Heart left ventricle (tissue), 13 donors: ENCODE measurements around the gene ZNF26.

Source experiments
- POLR2A ChIP-seq, 2 donors: fragments of 450-650 bp; IDR thresholded peaks; one replicate each; pipeline ENCODE4 v1.6.1; 2017; ENCODE audit warnings: antibody characterized with exemption in 2 of 2, mild to moderate bottlenecking in 2 of 2, moderate library complexity in 2 of 2
- TF ChIP-seq, protein P1 (sequence below), 12 donors: fragments of 200-600 bp; sonication (generic) in 4 of 12; IDR thresholded peaks; one replicate each; pipeline versions ENCODE4 v1.5.0 to v1.8.0; 2018 to 2022; ENCODE audit warnings: antibody characterized with exemption in 12 of 12, mild to moderate bottlenecking in 5 of 12
- donor health status: ischemic (EF 13 %, LVEDD 7.1; RV severe dilation, severe dysfunction).
- donor health status: DM: no; HTN: yes; CAD: no.
- donor health status: DM: no; HTN: no; CAD: no.
- donor health status: ischemic (EF 25% LVEDD 6.9; RV normal size, moderate dysfunction).
- donor health status: ischemic (EF 25% LVEDD 5.7; RV mildly dilated, moderate dysfunction).
- donor health status: ischemic (EF 35%, LVEDD 5.7; RV mildly dilated, moderate dysfunction).
- donor health status: nonischemic (EF 11% LVEDD 7.7; RV severe dilation, severe dysfunction).
- donor health status: DM: yes; HTN: yes; CAD: no.
- donor health status: PGD.
- donor health status: ischemic (EF 29% LVEDD 5.4; RV normal size, mild dysfunction).
- donor health status: nonischemic (EF 23%, LVEDD 6.1; RV moderate dilation, normal function).

DNA sequence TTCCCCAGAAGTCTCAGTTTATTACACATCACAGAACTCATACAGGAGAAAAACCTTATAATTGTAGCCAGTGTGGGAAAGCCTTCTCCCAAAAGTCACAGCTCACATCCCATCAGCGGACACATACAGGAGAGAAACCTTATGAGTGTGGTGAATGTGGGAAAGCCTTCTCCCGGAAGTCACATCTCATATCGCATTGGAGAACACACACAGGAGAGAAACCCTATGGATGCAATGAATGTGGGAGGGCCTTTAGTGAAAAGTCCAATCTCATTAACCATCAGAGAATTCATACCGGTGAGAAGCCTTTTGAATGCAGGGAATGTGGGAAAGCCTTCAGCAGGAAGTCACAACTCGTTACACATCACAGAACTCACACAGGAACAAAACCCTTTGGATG is 71.3 kb downstream of the ZNF26 start:
- TF ChIP-seq, protein P1, sequence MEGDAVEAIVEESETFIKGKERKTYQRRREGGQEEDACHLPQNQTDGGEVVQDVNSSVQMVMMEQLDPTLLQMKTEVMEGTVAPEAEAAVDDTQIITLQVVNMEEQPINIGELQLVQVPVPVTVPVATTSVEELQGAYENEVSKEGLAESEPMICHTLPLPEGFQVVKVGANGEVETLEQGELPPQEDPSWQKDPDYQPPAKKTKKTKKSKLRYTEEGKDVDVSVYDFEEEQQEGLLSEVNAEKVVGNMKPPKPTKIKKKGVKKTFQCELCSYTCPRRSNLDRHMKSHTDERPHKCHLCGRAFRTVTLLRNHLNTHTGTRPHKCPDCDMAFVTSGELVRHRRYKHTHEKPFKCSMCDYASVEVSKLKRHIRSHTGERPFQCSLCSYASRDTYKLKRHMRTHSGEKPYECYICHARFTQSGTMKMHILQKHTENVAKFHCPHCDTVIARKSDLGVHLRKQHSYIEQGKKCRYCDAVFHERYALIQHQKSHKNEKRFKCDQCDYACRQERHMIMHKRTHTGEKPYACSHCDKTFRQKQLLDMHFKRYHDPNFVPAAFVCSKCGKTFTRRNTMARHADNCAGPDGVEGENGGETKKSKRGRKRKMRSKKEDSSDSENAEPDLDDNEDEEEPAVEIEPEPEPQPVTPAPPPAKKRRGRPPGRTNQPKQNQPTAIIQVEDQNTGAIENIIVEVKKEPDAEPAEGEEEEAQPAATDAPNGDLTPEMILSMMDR (IDR thresholded peaks at IDR 0.05), result no peak
- TF ChIP-seq POLR2A (IDR thresholded peaks at IDR 0.05), result no peak
